Measurements from ENCODE around the gene PATJ.

DNA sequence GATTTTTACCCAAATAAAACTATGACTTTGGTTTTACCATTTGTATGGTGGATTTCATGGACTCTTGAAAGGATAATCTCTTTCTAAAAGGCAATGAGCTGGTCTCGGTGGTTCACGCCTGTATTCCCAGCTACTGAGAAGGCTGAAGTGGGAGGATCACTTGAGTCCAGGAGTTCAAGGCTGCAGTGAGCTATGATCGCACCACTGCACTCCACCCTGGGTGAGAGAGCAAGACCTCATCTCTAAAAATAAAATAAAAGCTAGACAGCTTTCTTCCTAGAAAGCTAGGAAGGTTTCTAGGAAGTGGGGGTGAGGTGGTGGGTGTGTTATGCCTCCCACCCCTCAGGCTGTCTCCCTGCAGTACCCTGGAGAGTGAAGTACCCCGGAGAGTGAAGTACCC is 398.4 kb downstream of the PATJ start:
- TF ChIP-seq, protein P1, sequence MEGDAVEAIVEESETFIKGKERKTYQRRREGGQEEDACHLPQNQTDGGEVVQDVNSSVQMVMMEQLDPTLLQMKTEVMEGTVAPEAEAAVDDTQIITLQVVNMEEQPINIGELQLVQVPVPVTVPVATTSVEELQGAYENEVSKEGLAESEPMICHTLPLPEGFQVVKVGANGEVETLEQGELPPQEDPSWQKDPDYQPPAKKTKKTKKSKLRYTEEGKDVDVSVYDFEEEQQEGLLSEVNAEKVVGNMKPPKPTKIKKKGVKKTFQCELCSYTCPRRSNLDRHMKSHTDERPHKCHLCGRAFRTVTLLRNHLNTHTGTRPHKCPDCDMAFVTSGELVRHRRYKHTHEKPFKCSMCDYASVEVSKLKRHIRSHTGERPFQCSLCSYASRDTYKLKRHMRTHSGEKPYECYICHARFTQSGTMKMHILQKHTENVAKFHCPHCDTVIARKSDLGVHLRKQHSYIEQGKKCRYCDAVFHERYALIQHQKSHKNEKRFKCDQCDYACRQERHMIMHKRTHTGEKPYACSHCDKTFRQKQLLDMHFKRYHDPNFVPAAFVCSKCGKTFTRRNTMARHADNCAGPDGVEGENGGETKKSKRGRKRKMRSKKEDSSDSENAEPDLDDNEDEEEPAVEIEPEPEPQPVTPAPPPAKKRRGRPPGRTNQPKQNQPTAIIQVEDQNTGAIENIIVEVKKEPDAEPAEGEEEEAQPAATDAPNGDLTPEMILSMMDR (IDR thresholded peaks at IDR 0.05): no peak
- TF ChIP-seq POLR2A (IDR thresholded peaks at IDR 0.05): no peak
- no peak for TF ChIP-seq EP300 (IDR thresholded peaks at IDR 0.05; ENCODE audit: low read depth)
